ENCODE measurements around the gene QTRT2. TPM values are rescaled to one million over a fixed set of nuclear protein-coding genes. Genes with fewer than 3 reads are reported as not detected.

The QTRT2 gene
- total and polyA plus RNA-seq, 4 donors, result 5.3 to 33.0 (median 18.5) TPM

DNA sequence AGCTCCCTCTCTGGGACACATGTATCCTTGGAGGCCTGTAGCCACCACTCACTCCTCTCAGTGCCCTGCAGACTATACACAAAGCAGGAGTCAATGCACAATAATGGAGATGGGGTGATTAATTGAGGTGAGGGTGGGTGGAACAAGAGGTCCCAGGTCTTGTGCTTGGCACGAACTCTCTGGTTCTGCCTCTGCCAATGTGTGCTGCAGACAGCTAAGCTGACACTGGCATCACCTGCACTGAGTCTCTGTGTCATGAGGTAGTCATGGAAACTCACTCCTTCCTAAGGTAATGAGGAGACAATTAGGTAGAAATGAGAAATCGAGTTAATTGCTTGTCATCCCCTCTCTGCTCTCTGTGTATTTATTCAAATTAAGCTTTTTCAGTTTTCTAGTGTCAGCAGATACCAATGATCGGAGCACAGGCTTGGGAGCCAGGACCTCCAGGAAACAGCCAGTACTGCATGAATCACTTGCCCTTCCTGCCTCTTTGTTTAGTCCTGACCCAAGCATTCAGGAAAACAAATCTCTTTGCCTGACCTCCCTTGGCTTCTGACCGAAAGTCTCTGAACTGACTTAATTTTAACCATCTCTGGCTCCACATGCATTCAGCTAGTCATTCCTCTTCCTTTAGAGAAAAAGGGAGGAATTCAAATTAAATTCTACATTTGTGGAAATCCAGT, 65.6 kb downstream of the QTRT2 start:
- no peak overlapping the region for H3K4me3 ChIP-seq
- H3K9me3 ChIP-seq (ENCODE audit: control insufficient read depth in 4 of 4, insufficient read depth in 3 of 4, low read length in 3 of 4), result no peaks in the 10 kb centered on the region
- 53 to 72% methylated on average over 4 of the region's 4 CpGs for WGBS, 2 donors
- TF ChIP-seq, protein P1, sequence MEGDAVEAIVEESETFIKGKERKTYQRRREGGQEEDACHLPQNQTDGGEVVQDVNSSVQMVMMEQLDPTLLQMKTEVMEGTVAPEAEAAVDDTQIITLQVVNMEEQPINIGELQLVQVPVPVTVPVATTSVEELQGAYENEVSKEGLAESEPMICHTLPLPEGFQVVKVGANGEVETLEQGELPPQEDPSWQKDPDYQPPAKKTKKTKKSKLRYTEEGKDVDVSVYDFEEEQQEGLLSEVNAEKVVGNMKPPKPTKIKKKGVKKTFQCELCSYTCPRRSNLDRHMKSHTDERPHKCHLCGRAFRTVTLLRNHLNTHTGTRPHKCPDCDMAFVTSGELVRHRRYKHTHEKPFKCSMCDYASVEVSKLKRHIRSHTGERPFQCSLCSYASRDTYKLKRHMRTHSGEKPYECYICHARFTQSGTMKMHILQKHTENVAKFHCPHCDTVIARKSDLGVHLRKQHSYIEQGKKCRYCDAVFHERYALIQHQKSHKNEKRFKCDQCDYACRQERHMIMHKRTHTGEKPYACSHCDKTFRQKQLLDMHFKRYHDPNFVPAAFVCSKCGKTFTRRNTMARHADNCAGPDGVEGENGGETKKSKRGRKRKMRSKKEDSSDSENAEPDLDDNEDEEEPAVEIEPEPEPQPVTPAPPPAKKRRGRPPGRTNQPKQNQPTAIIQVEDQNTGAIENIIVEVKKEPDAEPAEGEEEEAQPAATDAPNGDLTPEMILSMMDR (IDR thresholded peaks at IDR 0.05; ENCODE audit: control extremely low read depth, extremely low read depth), result no peak
- H3K9ac ChIP-seq (ENCODE audit: insufficient read depth in 1 of 2, low read length in 2 of 2), result no peak overlapping the region
- no peaks in the 10 kb centered on the region for H3K27me3 ChIP-seq (ENCODE audit: control insufficient read depth in 3 of 3, insufficient read depth in 3 of 3, low read length in 2 of 3)
- peak overlapping the region; percentile 54 to 80 for H3K27ac ChIP-seq (ENCODE audit: low read depth in 1 of 2, low read length in 1 of 2)
- H3K4me1 ChIP-seq (ENCODE audit: control insufficient read depth in 5 of 5, insufficient read depth in 5 of 5, low read length in 5 of 5), result peaks cover 0 to 6% (median 2%) of the 10 kb centered on the region in 5 donors
- DNase-seq (peak in 2 of 3 donors; percentile 24 to 34), ATAC-seq (ENCODE audit: insufficient read depth, low FRiP score) (peak; percentile 81)
- no peaks in the 10 kb centered on the region for H3K36me3 ChIP-seq (ENCODE audit: control insufficient read depth in 4 of 4, insufficient read depth in 4 of 4, low read length in 4 of 4)

DNA sequence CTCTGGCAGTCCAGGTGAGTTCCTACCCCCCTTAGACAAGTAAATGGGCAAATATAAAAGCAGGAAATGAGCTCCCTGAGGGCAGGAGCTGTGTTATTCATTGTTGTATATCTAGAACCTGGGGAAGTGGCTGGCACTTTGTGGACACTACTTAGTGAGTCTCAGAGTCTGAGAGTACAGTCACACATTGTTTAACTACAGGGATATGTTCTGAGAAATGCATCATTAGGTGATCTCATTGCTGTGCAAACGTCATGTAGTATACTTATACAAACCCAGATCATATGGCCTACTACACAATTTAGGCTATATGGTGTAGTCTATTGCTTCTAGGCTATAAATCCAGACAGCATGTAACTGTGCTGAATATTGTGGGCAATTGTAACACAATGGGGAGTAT, 69.9 kb downstream of the QTRT2 start:
- DNase-seq (no peak), ATAC-seq (ENCODE audit: insufficient read depth, low FRiP score) (no peak)
- WGBS, 2 donors, result 77 to 79% methylated on average over 1 of the region's 1 CpG
- no peak overlapping the region for H3K27ac ChIP-seq (ENCODE audit: low read depth in 1 of 2, low read length in 1 of 2)
- H3K4me3 ChIP-seq, result no peak overlapping the region
- no peaks in the 10 kb centered on the region for H3K9me3 ChIP-seq (ENCODE audit: control insufficient read depth in 4 of 4, insufficient read depth in 3 of 4, low read length in 3 of 4)
- TF ChIP-seq, protein P1 (IDR thresholded peaks at IDR 0.05; ENCODE audit: control extremely low read depth, extremely low read depth), result no peak
- H3K36me3 ChIP-seq (ENCODE audit: control insufficient read depth in 4 of 4, insufficient read depth in 4 of 4, low read length in 4 of 4), result no peaks in the 10 kb centered on the region
- peaks cover 0 to 6% (median 0%) of the 10 kb centered on the region in 5 donors for H3K4me1 ChIP-seq (ENCODE audit: control insufficient read depth in 5 of 5, insufficient read depth in 5 of 5, low read length in 5 of 5)
- H3K27me3 ChIP-seq (ENCODE audit: control insufficient read depth in 3 of 3, insufficient read depth in 3 of 3, low read length in 2 of 3), result no peaks in the 10 kb centered on the region
- no peak overlapping the region for H3K9ac ChIP-seq (ENCODE audit: insufficient read depth in 1 of 2, low read length in 2 of 2)

DNA sequence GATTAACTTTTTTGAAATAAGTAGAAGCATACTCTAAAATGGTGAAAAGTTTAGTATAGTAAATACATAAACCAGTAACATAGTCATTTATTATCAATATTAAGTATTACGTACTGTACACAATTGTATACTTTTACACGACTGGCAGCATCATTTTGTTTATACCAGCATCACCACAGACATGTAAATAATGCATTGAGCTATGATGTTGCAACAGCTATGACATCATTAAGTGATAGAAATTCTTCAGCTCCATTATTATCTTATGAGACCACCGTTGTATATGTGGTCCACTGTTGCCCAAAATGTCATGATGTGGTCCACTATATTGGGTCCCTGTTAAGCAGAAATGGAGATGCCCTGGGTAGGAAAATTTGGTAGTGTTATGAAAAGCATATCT, 71.0 kb downstream of the QTRT2 start:
- H3K36me3 ChIP-seq (ENCODE audit: control insufficient read depth in 4 of 4, insufficient read depth in 4 of 4, low read length in 4 of 4), result no peaks in the 10 kb centered on the region
- no peaks in the 10 kb centered on the region for H3K27me3 ChIP-seq (ENCODE audit: control insufficient read depth in 3 of 3, insufficient read depth in 3 of 3, low read length in 2 of 3)
- H3K27ac ChIP-seq (ENCODE audit: low read depth in 1 of 2, low read length in 1 of 2), result no peak overlapping the region
- TF ChIP-seq, protein P1 (IDR thresholded peaks at IDR 0.05; ENCODE audit: control extremely low read depth, extremely low read depth), result no peak
- H3K4me3 ChIP-seq, result no peak overlapping the region
- no peaks in the 10 kb centered on the region for H3K9me3 ChIP-seq (ENCODE audit: control insufficient read depth in 4 of 4, insufficient read depth in 3 of 4, low read length in 3 of 4)
- H3K4me1 ChIP-seq (ENCODE audit: control insufficient read depth in 5 of 5, insufficient read depth in 5 of 5, low read length in 5 of 5), result no peaks in the 10 kb centered on the region
- DNase-seq, result no peak
- no peak for ATAC-seq (ENCODE audit: insufficient read depth, low FRiP score)
- H3K9ac ChIP-seq (ENCODE audit: insufficient read depth in 1 of 2, low read length in 2 of 2), result no peak overlapping the region
- 86 to 92% methylated on average over 3 of the region's 3 CpGs for WGBS, 2 donors

DNA sequence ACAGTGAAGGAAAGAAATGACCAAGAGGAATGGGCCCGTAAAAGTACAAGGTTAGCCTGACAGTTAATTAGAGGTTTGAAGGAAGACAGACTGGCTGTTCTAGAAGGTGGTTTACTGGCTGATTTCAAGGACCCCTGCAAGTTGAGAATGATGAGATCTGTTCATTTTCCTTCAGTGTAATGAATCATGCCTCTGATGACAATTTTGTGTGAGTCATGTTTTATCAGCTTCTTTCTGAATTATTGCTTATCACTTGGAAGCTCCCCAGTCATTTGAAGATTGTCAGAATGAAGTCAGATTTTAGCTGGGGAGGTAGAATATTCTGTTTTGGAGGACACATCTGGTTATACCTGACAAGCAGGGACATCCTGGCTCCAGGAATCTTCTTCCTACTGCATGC, 71.7 kb downstream of the QTRT2 start:
- no peak for ATAC-seq (ENCODE audit: insufficient read depth, low FRiP score)
- Histone ChIP-seq H3K4me1 (ENCODE audit: control insufficient read depth in 5 of 5, insufficient read depth in 5 of 5, low read length in 5 of 5) (no peaks in the 10 kb centered on the region), H3K4me3 (no peak overlapping the region), H3K9ac (ENCODE audit: insufficient read depth in 1 of 2, low read length in 2 of 2) (no peak overlapping the region), H3K36me3 (ENCODE audit: control insufficient read depth in 4 of 4, insufficient read depth in 4 of 4, low read length in 4 of 4) (no peaks in the 10 kb centered on the region), H3K27ac (ENCODE audit: low read depth in 1 of 2, low read length in 1 of 2) (no peak overlapping the region), H3K27me3 (ENCODE audit: control insufficient read depth in 3 of 3, insufficient read depth in 3 of 3, low read length in 2 of 3) (no peaks in the 10 kb centered on the region), H3K9me3 (ENCODE audit: control insufficient read depth in 4 of 4, insufficient read depth in 3 of 4, low read length in 3 of 4) (no peaks in the 10 kb centered on the region)
- TF ChIP-seq, protein P1 (IDR thresholded peaks at IDR 0.05; ENCODE audit: control extremely low read depth, extremely low read depth), result no peak
- DNase-seq, result no peak
- WGBS, 2 donors, result 92 to 96% methylated on average over 1 of the region's 1 CpG

Data from lung (tissue), 12 donors.